Panc1 (cell line): ENCODE measurements around the gene ZFAND3. TPM values are rescaled to one million over a fixed set of nuclear protein-coding genes. Genes with fewer than 3 reads are reported as not detected.

Experiments used
- ATAC-seq: fragments of 200-7000 bp; cut with Tn5 transposase; 2 replicates; pipeline ENCODE4 v1.9.1; 2020; ENCODE audit warnings: mild to moderate bottlenecking, moderate library complexity
- BruUV-seq: library from RNA; stranded (reverse); fragments of 400-500 nt; replicated peaks from 2 replicates; lab custom pipeline; 2021; lab: Mats Ljungman, UMichigan
- CTCF ChIA-PET: fragments of 300-600 bp; sonication (Branson Sonifier 250); formaldehyde crosslinking; loops from one replicate; lab custom pipeline; 2022; ENCODE audit warnings: antibody characterized with exemption; lab: Charles Lee
- POLR2A ChIA-PET: fragments of 300-600 bp; sonication (Branson Sonifier 250); formaldehyde crosslinking; loops from one replicate; lab custom pipeline; 2022; ENCODE audit warnings: antibody characterized with exemption; lab: Charles Lee
- DNase-seq: peaks from one replicate; pipeline ENCODE4 v3.0.0-alpha.2; 2010; ENCODE audit warnings: low read depth, low spot score
- H3K27ac ChIP-seq: 2 replicates; pipeline ENCODE4 v1.5.1; 2011; ENCODE audit warnings: mild to moderate bottlenecking, low read length, inconsistent platforms
- H3K27me3 ChIP-seq: fragments of 200-500 bp; sonication (Bioruptor generic); 2 replicates; pipeline ENCODE4 v1.6.0; 2014; ENCODE audit warnings: low read length, inconsistent platforms; ENCODE audit not compliant: control insufficient read depth, insufficient read depth
- H3K36me3 ChIP-seq: fragments of 200-500 bp; sonication (Bioruptor generic); 2 replicates; pipeline ENCODE4 v1.5.1; 2014; ENCODE audit warnings: inconsistent platforms, mild to moderate bottlenecking, low read length, moderate library complexity; ENCODE audit not compliant: control insufficient read depth, insufficient read depth
- H3K4me1 ChIP-seq: 2 replicates; pipeline ENCODE4 v1.5.1; 2011; ENCODE audit warnings: inconsistent platforms, mild to moderate bottlenecking, low read length, moderate library complexity; ENCODE audit not compliant: control insufficient read depth, insufficient read depth
- H3K4me3 ChIP-seq, 2 experiments: 2 replicates each; pipeline ENCODE4 v1.5.1; 2011 to 2012; ENCODE audit warnings: low read depth in 2 of 2, low read length in 2 of 2, mild to moderate bottlenecking in 2 of 2, inconsistent platforms in 1 of 2, moderate library complexity in 1 of 2
- H3K9me3 ChIP-seq: fragments of 200-500 bp; sonication (Bioruptor generic); 2 replicates; pipeline ENCODE4 v1.5.1; 2014; ENCODE audit warnings: low read depth, mild to moderate bottlenecking, inconsistent platforms, low read length, moderate library complexity; ENCODE audit not compliant: control insufficient read depth, insufficient read depth
- CTCF ChIP-seq: fragments of 450-650 bp; IDR thresholded peaks from 2 replicates; pipeline ENCODE4 v1.5.1; 2017; ENCODE audit warnings: mild to moderate bottlenecking
- POLR2AphosphoS5 ChIP-seq: IDR thresholded peaks from 2 replicates; pipeline ENCODE4 v1.6.1; 2012; ENCODE audit warnings: mild to moderate bottlenecking, low read depth, low read length, moderate library complexity
- REST ChIP-seq, 2 experiments: IDR thresholded peaks; 2 replicates each; pipeline ENCODE4 v1.6.1; 2011 to 2012; ENCODE audit warnings: low read depth in 2 of 2, control low read depth in 1 of 2, low read length in 1 of 2, mild to moderate bottlenecking in 1 of 2, moderate library complexity in 1 of 2; ENCODE audit not compliant: insufficient read depth in 1 of 2
- SIN3A ChIP-seq: IDR thresholded peaks from 2 replicates; pipeline ENCODE4 v1.6.1; 2012; ENCODE audit warnings: low read depth, mild to moderate bottlenecking, low read length, moderate library complexity, borderline replicate concordance; ENCODE audit not compliant: insufficient read depth
- TCF7L2 ChIP-seq: IDR thresholded peaks from 2 replicates; pipeline ENCODE4 v1.6.1; 2011; ENCODE audit warnings: mild to moderate bottlenecking, low read depth, low read length, inconsistent platforms
- in situ Hi-C: cut with HindIII; loops from 2 replicates; pipeline ENCODE4 v1.10.0; 2016; ENCODE audit warnings: low sequenced_read_pairs, low pct_unique_long_range_greater_than_20kb
- intact Hi-C: fragments of 100-400 bp; cut with micrococcal nuclease; formaldehyde crosslinking; loops from one replicate; pipeline ENCODE4 v1.10.0; 2022; ENCODE audit not compliant: unreplicated experiment
- total RNA-seq: library from RNA; stranded (reverse); gene quantifications from one replicate; pipeline ENCODE4 v1.2.1, GENCODE V29; 2021; ENCODE audit not compliant: unreplicated experiment

The ZFAND3 gene
- total RNA-seq, 1 experiment from 2014 or later, result 95.9 TPM

- CTCF ChIA-PET, result no interaction called here
- no TSS peak for BruUV-seq
- TF ChIP-seq POLR2AphosphoS5 (no peak), SIN3A (no peak), CTCF (no peak), TCF7L2 (no peak), REST (IDR thresholded peaks at IDR 0.05; ENCODE audit: insufficient read depth in 1 of 2, low read depth in 2 of 2, low read length in 1 of 2) (no peak)
- H3K36me3 ChIP-seq, result no peaks in the 10 kb centered on the region
- H3K27me3 ChIP-seq, result no peaks in the 10 kb centered on the region
- intact Hi-C loops, result no loop called here
- no peaks in the 10 kb centered on the region for H3K9me3 ChIP-seq
- POLR2A ChIA-PET, result interaction anchor here (0.6 kb wide), 1 partner anchor 27 kb away, joined by 3 read pairs; no protein-coding TSS in a partner anchor
- ATAC-seq, result no peak
- H3K27ac ChIP-seq, result no peak overlapping the region
- no peak overlapping the region for H3K4me3 ChIP-seq
- H3K4me1 ChIP-seq, result no peaks in the 10 kb centered on the region
- DNase-seq, result no peak
- in situ Hi-C loops, result no loop called here
These were observed 18.6 kb upstream of the ZFAND3 start for GRCh38 chr6:37800703-37801604.

- no peak overlapping the region for H3K4me3 ChIP-seq
- ChIA-PET POLR2A (no interaction called here), CTCF (no interaction called here)
- DNase-seq (no peak), ATAC-seq (no peak)
- H3K36me3 ChIP-seq, result no peaks in the 10 kb centered on the region
- intact Hi-C loops, result no loop called here
- BruUV-seq, result no TSS peak
- H3K27ac ChIP-seq, result no peak overlapping the region
- H3K9me3 ChIP-seq, result no peaks in the 10 kb centered on the region
- TF ChIP-seq SIN3A (no peak), POLR2AphosphoS5 (no peak), CTCF (no peak), TCF7L2 (no peak), REST (IDR thresholded peaks at IDR 0.05; ENCODE audit: insufficient read depth in 1 of 2, low read depth in 2 of 2, low read length in 1 of 2) (no peak)
- H3K27me3 ChIP-seq, result no peaks in the 10 kb centered on the region
- in situ Hi-C loops, result no loop called here
- no peaks in the 10 kb centered on the region for H3K4me1 ChIP-seq
These were observed 18.0 kb upstream of the ZFAND3 start for GRCh38 chr6:37801605-37801940.
